Endodermal cell (in vitro differentiated cells): Measurements from ENCODE around the gene TMEM45B. TPM values are rescaled to one million over a fixed set of nuclear protein-coding genes. Genes with fewer than 3 reads are reported as not detected.

Source experiments
- DNase-seq: peaks from one replicate; pipeline ENCODE4 v3.0.0-alpha.2; 2017
- H3K27ac ChIP-seq: 2 replicates; pipeline ENCODE4 v1.5.1; 2013; ENCODE audit warnings: mild to moderate bottlenecking, low read depth, low read length, moderate library complexity
- H3K27me3 ChIP-seq: 2 replicates; pipeline ENCODE4 v1.6.1; 2013; ENCODE audit warnings: mild to moderate bottlenecking, low read length, moderate library complexity; ENCODE audit not compliant: insufficient read depth, control insufficient read depth, poor library complexity, severe bottlenecking
- H3K36me3 ChIP-seq: 2 replicates; pipeline ENCODE4 v1.7.0; 2013; ENCODE audit warnings: mild to moderate bottlenecking, low read length, moderate library complexity; ENCODE audit not compliant: control insufficient read depth, insufficient read depth
- H3K4me1 ChIP-seq: one replicate; pipeline ENCODE4 v1.7.0; 2013; ENCODE audit warnings: low read length; ENCODE audit not compliant: control insufficient read depth, insufficient read depth
- H3K4me3 ChIP-seq: 2 replicates; pipeline ENCODE4 v1.5.1; 2013; ENCODE audit warnings: mild to moderate bottlenecking, low read length, moderate library complexity
- H3K9ac ChIP-seq: 2 replicates; pipeline ENCODE4 v1.6.1; 2013; ENCODE audit warnings: mild to moderate bottlenecking, low read length, moderate library complexity; ENCODE audit not compliant: poor library complexity, severe bottlenecking; ENCODE audit errors: extremely low read depth
- H3K9me3 ChIP-seq: 2 replicates; pipeline ENCODE4 v1.6.1; 2013; ENCODE audit warnings: mild to moderate bottlenecking, low read length, moderate library complexity; ENCODE audit not compliant: control insufficient read depth
- H3K27ac Mint-ChIP-seq: 2 replicates; pipeline ENCODE4 v1.8.0; 2020; ENCODE audit warnings: mixed read lengths
- H3K27me3 Mint-ChIP-seq: 2 replicates; pipeline ENCODE4 v1.8.0; 2021; ENCODE audit warnings: mild to moderate bottlenecking, mixed read lengths; ENCODE audit not compliant: insufficient read depth
- H3K36me3 Mint-ChIP-seq: 2 replicates; pipeline ENCODE4 v1.8.0; 2020; ENCODE audit warnings: low read depth, mixed read lengths
- H3K4me1 Mint-ChIP-seq: 2 replicates; pipeline ENCODE4 v1.8.0; 2020; ENCODE audit warnings: mixed read lengths
- H3K4me3 Mint-ChIP-seq: 2 replicates; pipeline ENCODE4 v1.8.0; 2020; ENCODE audit warnings: mild to moderate bottlenecking, moderate library complexity, mixed read lengths
- H3K9me3 Mint-ChIP-seq: 2 replicates; pipeline ENCODE4 v1.8.0; 2020; ENCODE audit warnings: mild to moderate bottlenecking, mixed read lengths
- CTCF ChIP-seq: fragments of 200-600 bp; sonication (generic); conservative IDR thresholded peaks from 2 replicates; pipeline ENCODE4 v1.5.0; 2021; ENCODE audit warnings: antibody characterized with exemption, mild to moderate bottlenecking
- WGBS, 2 experiments: methylation state at CpG; one replicate each; pipeline versions ENCODE4 v1.1.5 to v1.1.7; 2013; ENCODE audit warnings: missing lambda C conversion rate in 2 of 2, mixed read lengths in 1 of 2; ENCODE audit not compliant: insufficient coverage in 1 of 2, insufficient read length in 1 of 2; 5-methylcytosine and 5-hydroxymethylcytosine counted together
- total RNA-seq, 2 donors: library from RNA; stranded (reverse); fragmentation: NEBNext Ultra II Directional in 1 of 2; extraction: Animal tissue kit (Norgen Biotek cat#: 25700) in 1 of 2; gene quantifications; 2 replicates in 1 of 2; 3 replicates in 1 of 2; pipeline ENCODE4 v1.2.1, GENCODE V29; 2021

TMEM45B gene
- total RNA-seq, 2 donors from 2014 or later: not detected

GRCh38 chr11:129852125-129852740 is 36.6 kb downstream of the TMEM45B start:
- 89 to 95% methylated on average over 9 to 14 of the region's 15 CpGs for WGBS, 2 experiments
- no peaks in the 10 kb centered on the region for H3K9me3 Mint-ChIP-seq
- Histone ChIP-seq H3K27me3 (no peaks in the 10 kb centered on the region), H3K4me1 (peaks cover 7% of the 10 kb centered on the region), H3K9me3 (no peaks in the 10 kb centered on the region), H3K9ac (no peak overlapping the region), H3K27ac (no peak overlapping the region), H3K4me3 (no peak overlapping the region), H3K36me3 (no peaks in the 10 kb centered on the region)
- H3K4me1 Mint-ChIP-seq: peaks cover 34% of the 10 kb centered on the region
- no peak overlapping the region for H3K4me3 Mint-ChIP-seq
- H3K27ac Mint-ChIP-seq: no peak overlapping the region
- no peak for DNase-seq
- no peak for TF ChIP-seq CTCF
- H3K27me3 Mint-ChIP-seq: no peaks in the 10 kb centered on the region
- H3K36me3 Mint-ChIP-seq: peaks cover 4% of the 10 kb centered on the region

GRCh38 chr11:129853518-129854231 is 38.0 kb downstream of the TMEM45B start:
- Mint-ChIP-seq H3K36me3 (peaks cover 4% of the 10 kb centered on the region), H3K27ac (peak overlapping the region; percentile 16), H3K9me3 (no peaks in the 10 kb centered on the region), H3K4me1 (peaks cover 33% of the 10 kb centered on the region), H3K4me3 (no peak overlapping the region), H3K27me3 (no peaks in the 10 kb centered on the region)
- Histone ChIP-seq H3K4me3 (no peak overlapping the region), H3K4me1 (peaks cover 7% of the 10 kb centered on the region), H3K9ac (no peak overlapping the region), H3K27ac (no peak overlapping the region), H3K27me3 (no peaks in the 10 kb centered on the region), H3K9me3 (no peaks in the 10 kb centered on the region), H3K36me3 (peaks cover 10% of the 10 kb centered on the region)
- TF ChIP-seq CTCF: no peak
- no peak for DNase-seq
- WGBS, 2 experiments: 82 to 85% methylated on average over 8 to 10 of the region's 10 CpGs

- no peak for DNase-seq
- no peak overlapping the region for H3K4me3 Mint-ChIP-seq
- no peaks in the 10 kb centered on the region for H3K9me3 ChIP-seq
- peaks cover 27% of the 10 kb centered on the region for H3K4me1 Mint-ChIP-seq
- no peak overlapping the region for H3K4me3 ChIP-seq
- no peak overlapping the region for H3K9ac ChIP-seq
- H3K27ac ChIP-seq: no peak overlapping the region
- TF ChIP-seq CTCF: no peak
- no peaks in the 10 kb centered on the region for H3K27me3 ChIP-seq
- peaks cover 15% of the 10 kb centered on the region for H3K36me3 ChIP-seq
- H3K4me1 ChIP-seq: peaks cover 4% of the 10 kb centered on the region
- 95 to 100% methylated on average over 5 to 7 of the region's 7 CpGs for WGBS, 2 experiments
- no peaks in the 10 kb centered on the region for H3K27me3 Mint-ChIP-seq
- peaks cover 6% of the 10 kb centered on the region for H3K36me3 Mint-ChIP-seq
- H3K9me3 Mint-ChIP-seq: no peaks in the 10 kb centered on the region
- no peak overlapping the region for H3K27ac Mint-ChIP-seq
Observed at GRCh38 chr11:129854232-129854805, 38.7 kb downstream of the TMEM45B start.
